Activated B cell treated with CpG ODN at 0.5 μM for 24 hours (primary cell): ENCODE results near the gene ENTPD2. TPM values are rescaled to one million over a fixed set of nuclear protein-coding genes. Genes with fewer than 3 reads are reported as not detected.
"Not testable (repeated sequence)": the region's sequence is repeated elsewhere in the genome, so short reads cannot be mapped to it uniquely, and the experiment has no call there.

ENCODE experiments used
- ATAC-seq: fragments of 200-7000 bp; cut with Tn5 transposase; one replicate; pipeline ENCODE4 v1.10.0; 2021; ENCODE audit warnings: low read depth, mild to moderate bottlenecking, moderate library complexity
- CTCF ChIA-PET: fragments of 350-600 bp; sonication (Branson Sonifier 250); formaldehyde crosslinking; loops from one replicate; lab custom pipeline; 2021; ENCODE audit warnings: antibody characterized with exemption; lab: Charles Lee
- POLR2A ChIA-PET: fragments of 350-600 bp; sonication (Branson Sonifier 250); formaldehyde crosslinking; loops from one replicate; lab custom pipeline; 2021; ENCODE audit warnings: antibody characterized with exemption; lab: Charles Lee
- DNase-seq: peaks from one replicate; pipeline ENCODE4 v3.0.0; 2022
- H3K27ac Mint-ChIP-seq: one replicate; pipeline ENCODE4 v1.8.0; 2020; ENCODE audit warnings: mixed read lengths
- H3K27me3 Mint-ChIP-seq: one replicate; pipeline ENCODE4 v1.8.0; 2021; ENCODE audit warnings: mixed read lengths
- H3K36me3 Mint-ChIP-seq: one replicate; pipeline ENCODE4 v1.8.0; 2021; ENCODE audit warnings: low read depth, mixed read lengths
- H3K4me1 Mint-ChIP-seq: one replicate; pipeline ENCODE4 v1.8.0; 2021; ENCODE audit warnings: mixed read lengths
- H3K4me3 Mint-ChIP-seq: one replicate; pipeline ENCODE4 v1.8.0; 2020; ENCODE audit warnings: mild to moderate bottlenecking, mixed read lengths
- H3K9me3 Mint-ChIP-seq: one replicate; pipeline ENCODE4 v1.8.0; 2020; ENCODE audit warnings: mixed read lengths
- CTCF ChIP-seq: fragments of 200-600 bp; IDR thresholded peaks from one replicate; pipeline ENCODE4 v1.8.0; 2022; ENCODE audit warnings: antibody characterized with exemption, mild to moderate bottlenecking
- intact Hi-C: fragments of 100-400 bp; cut with micrococcal nuclease; formaldehyde crosslinking; loops from one replicate; pipeline ENCODE4 v1.15.1; 2024
- total RNA-seq: library from RNA; stranded (reverse); gene quantifications from 2 replicates; pipeline ENCODE4 v1.2.3, GENCODE V29; 2022

ENTPD2 gene
- total RNA-seq, 1 donor from 2014 or later: not detected

GRCh38 chr9:137035937-137036336 is 17.9 kb downstream of the ENTPD2 start:
- CTCF ChIA-PET: interaction anchor here (0.6 to 4.3 kb wide), 26 partner anchors 9 to 309 kb away, joined by 3 to 58 read pairs (median 6); partner anchors contain the start of genes AJM1, C8G, CLIC3 and FBXW5
- no peaks in the 10 kb centered on the region for H3K36me3 Mint-ChIP-seq
- no peak for ATAC-seq

GRCh38 chr9:137035507-137035834 is 18.4 kb downstream of the ENTPD2 start:
- DNase-seq: no peak
- no peak overlapping the region for H3K4me3 Mint-ChIP-seq

More at GRCh38 chr9:137035937-137036336, 17.9 kb downstream of the ENTPD2 start:
- POLR2A ChIA-PET: interaction anchor here (1.8 to 2.6 kb wide), 2 partner anchors 193 to 228 kb away, joined by 9 to 12 read pairs; partner anchors contain the start of genes AJM1 and RABL6
- intact Hi-C loops: loop anchor here (1.0 kb wide), 4 partner anchors 32 to 249 kb away; partner anchors contain the start of gene AJM1
- DNase-seq: no peak
- Mint-ChIP-seq H3K27ac (no peak overlapping the region), H3K9me3 (no peaks in the 10 kb centered on the region), H3K27me3 (no peaks in the 10 kb centered on the region), H3K4me3 (no peak overlapping the region), H3K4me1 (peaks cover 38% of the 10 kb centered on the region)
- TF ChIP-seq CTCF: no peak

GRCh38 chr9:137034709-137035506 is 19.0 kb downstream of the ENTPD2 start:
- peak; percentile 65 for ATAC-seq
- intact Hi-C loops: loop anchor here (1.0 kb wide), 5 partner anchors 31 to 248 kb away; partner anchors contain the start of gene AJM1
- H3K4me1 Mint-ChIP-seq: peaks cover 49% of the 10 kb centered on the region
- H3K36me3 Mint-ChIP-seq: no peaks in the 10 kb centered on the region
- ChIA-PET POLR2A (interaction anchor here (0.5 to 2.6 kb wide), 23 partner anchors 8 to 483 kb away, joined by 3 to 12 read pairs (median 4); partner anchors contain the start of genes AJM1, NPDC1, RABL6 and TMEM141), CTCF (interaction anchor here (0.7 to 4.3 kb wide), 32 partner anchors 8 to 277 kb away, joined by 3 to 58 read pairs (median 5); partner anchors contain the start of genes AJM1, C8G, CLIC3 and FBXW5)
- DNase-seq: peak; percentile 82
- no peaks in the 10 kb centered on the region for H3K9me3 Mint-ChIP-seq
- peak overlapping the region; percentile 75 for H3K27ac Mint-ChIP-seq
- no peaks in the 10 kb centered on the region for H3K27me3 Mint-ChIP-seq
- TF ChIP-seq CTCF: no peak
- H3K4me3 Mint-ChIP-seq: peak overlapping the region; percentile 67

More at GRCh38 chr9:137035507-137035834, 18.4 kb downstream of the ENTPD2 start:
- intact Hi-C loops: loop anchor here (1.0 kb wide), 4 partner anchors 31 to 248 kb away; partner anchors contain the start of gene AJM1
- no peak for ATAC-seq
- H3K9me3 Mint-ChIP-seq: no peaks in the 10 kb centered on the region
- ChIA-PET POLR2A (interaction anchor here (0.6 to 2.6 kb wide), 14 partner anchors 8 to 334 kb away, joined by 3 to 12 read pairs (median 4); partner anchors contain the start of genes AJM1, NPDC1, RABL6 and TMEM141), CTCF (interaction anchor here (0.7 to 4.3 kb wide), 30 partner anchors 8 to 278 kb away, joined by 3 to 58 read pairs (median 6); partner anchors contain the start of genes AJM1, C8G, CLIC3 and FBXW5)
- no peak overlapping the region for H3K27ac Mint-ChIP-seq
- TF ChIP-seq CTCF: no peak
- H3K27me3 Mint-ChIP-seq: no peaks in the 10 kb centered on the region
- no peaks in the 10 kb centered on the region for H3K36me3 Mint-ChIP-seq
- peaks cover 43% of the 10 kb centered on the region for H3K4me1 Mint-ChIP-seq

- Mint-ChIP-seq H3K4me1 (peaks cover 56% of the 10 kb centered on the region), H3K4me3 (peak overlapping the region; percentile 80), H3K36me3 (no peaks in the 10 kb centered on the region), H3K27ac (peak overlapping the region; percentile 88), H3K27me3 (no peaks in the 10 kb centered on the region), H3K9me3 (no peaks in the 10 kb centered on the region)
- POLR2A ChIA-PET: interaction anchor here (0.5 to 2.6 kb wide), 19 partner anchors 12 to 796 kb away, joined by 3 to 12 read pairs (median 4); partner anchors contain the start of genes AJM1, MAN1B1, NPDC1 and RABL6
- DNase-seq (no peak), ATAC-seq (no peak)
- CTCF ChIA-PET: interaction anchor here (0.8 to 4.3 kb wide), 21 partner anchors 8 to 276 kb away, joined by 3 to 58 read pairs (median 7); partner anchors contain the start of genes AJM1, C8G, CLIC3 and FBXW5
- TF ChIP-seq CTCF: no peak
- intact Hi-C loops: loop anchor here (1.0 kb wide), 1 partner anchor 34 kb away; no protein-coding TSS in a partner anchor
Measured at GRCh38 chr9:137034039-137034708, 19.7 kb downstream of the ENTPD2 start.

GRCh38 chr9:137033481-137033880 is 20.4 kb downstream of the ENTPD2 start:
- intact Hi-C loops, DNase-seq, H3K9me3 Mint-ChIP-seq, H3K36me3 Mint-ChIP-seq, H3K27me3 Mint-ChIP-seq, ATAC-seq: not testable (repeated sequence)
- ChIA-PET CTCF (interaction anchor here (2.7 to 4.3 kb wide), 2 partner anchors 190 to 246 kb away, joined by 21 to 58 read pairs; partner anchors contain the start of genes AJM1 and TMEM141), POLR2A (interaction anchor here (0.6 to 2.6 kb wide), 3 partner anchors 53 to 795 kb away, joined by 3 to 12 read pairs (median 3); partner anchors contain the start of genes AJM1 and MAN1B1)
- Mint-ChIP-seq H3K4me1 (peaks cover 62% of the 10 kb centered on the region), H3K4me3 (peak overlapping the region; percentile 80), H3K27ac (peak overlapping the region; percentile 88)
